ENCODE measurements around the gene NEUROD4. TPM values are rescaled to one million over a fixed set of nuclear protein-coding genes. Genes with fewer than 3 reads are reported as not detected.
"Not testable (repeated sequence)": the region's sequence is repeated elsewhere in the genome, so short reads cannot be mapped to it uniquely, and the experiment has no call there.

NEUROD4 gene, protein sequence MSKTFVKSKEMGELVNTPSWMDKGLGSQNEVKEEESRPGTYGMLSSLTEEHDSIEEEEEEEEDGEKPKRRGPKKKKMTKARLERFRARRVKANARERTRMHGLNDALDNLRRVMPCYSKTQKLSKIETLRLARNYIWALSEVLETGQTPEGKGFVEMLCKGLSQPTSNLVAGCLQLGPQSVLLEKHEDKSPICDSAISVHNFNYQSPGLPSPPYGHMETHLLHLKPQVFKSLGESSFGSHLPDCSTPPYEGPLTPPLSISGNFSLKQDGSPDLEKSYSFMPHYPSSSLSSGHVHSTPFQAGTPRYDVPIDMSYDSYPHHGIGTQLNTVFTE
- total RNA-seq = not detected

DNA sequence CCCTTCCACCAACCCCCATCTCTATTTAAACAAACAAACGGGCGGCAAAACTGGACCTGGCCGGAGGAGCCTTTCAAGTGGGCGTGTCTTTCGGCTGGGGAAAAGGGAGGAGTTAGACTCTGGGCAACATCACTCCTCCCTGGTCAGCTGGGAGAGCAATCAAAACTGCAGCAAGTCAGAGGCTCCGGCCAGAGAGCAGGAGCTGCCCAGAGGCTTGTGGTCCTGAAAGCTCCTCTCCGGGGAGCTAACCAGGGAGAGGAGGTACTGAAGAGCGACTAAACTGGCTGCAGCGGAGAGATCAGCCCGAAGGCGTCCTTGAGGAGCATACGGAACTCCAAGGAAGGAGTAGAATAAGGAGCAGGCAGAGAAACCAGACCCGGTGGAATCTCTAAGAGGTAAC lies at the start of gene NEUROD4:
NEUROD4 (plus strand) TSS at position 191 of the 400 bp plus-strand sequence. CDS start 6,466 bp downstream, outside the sequence.
- POLR2A ChIA-PET = no interaction called here
- DNase-seq (peak; percentile 38), ATAC-seq (ENCODE audit: low read depth) (peak; percentile 67)
- Mint-ChIP-seq H3K27ac (no peak within 1 kb of the TSS), H3K27me3 (peaks cover 47% of the 10 kb centered on the region), H3K9me3 (no peaks in the 10 kb centered on the region), H3K4me3 (no peak within 1 kb of the TSS), H3K4me1 (no peaks in the 10 kb centered on the region), H3K36me3 (no peaks in the 10 kb centered on the region)

DNA sequence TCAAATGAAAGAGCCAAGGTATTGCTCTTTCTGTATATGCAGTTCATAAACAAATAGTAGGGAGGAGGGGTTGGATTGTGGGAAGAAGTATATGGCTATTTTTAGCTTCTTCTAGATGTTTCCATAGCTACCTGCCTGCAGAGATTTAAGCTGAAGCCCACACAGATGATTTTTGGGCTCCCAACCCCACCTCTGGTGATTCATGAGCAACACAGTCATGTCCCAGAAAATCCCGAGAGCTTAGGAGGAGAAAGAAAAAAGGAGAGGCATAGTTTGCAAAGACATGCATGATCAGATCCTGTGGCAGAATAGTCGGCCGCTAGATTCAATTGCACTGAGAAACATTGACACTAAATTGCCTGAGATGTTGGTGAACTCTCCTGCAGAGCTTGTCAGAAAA lies 49.0 kb upstream of the NEUROD4 start:
- Mint-ChIP-seq H3K27ac (peak overlapping the region; percentile 28), H3K27me3 (no peaks in the 10 kb centered on the region), H3K36me3 (peaks cover 59% of the 10 kb centered on the region), H3K9me3 (no peaks in the 10 kb centered on the region), H3K4me3 (no peak overlapping the region), H3K4me1 (peaks cover 46% of the 10 kb centered on the region)
- no peak for DNase-seq
- ATAC-seq (ENCODE audit: low read depth) = no peak
- POLR2A ChIA-PET = interaction anchor here (1.0 kb wide), 1 partner anchor 14 kb away, joined by 3 read pairs; no protein-coding TSS in a partner anchor

DNA sequence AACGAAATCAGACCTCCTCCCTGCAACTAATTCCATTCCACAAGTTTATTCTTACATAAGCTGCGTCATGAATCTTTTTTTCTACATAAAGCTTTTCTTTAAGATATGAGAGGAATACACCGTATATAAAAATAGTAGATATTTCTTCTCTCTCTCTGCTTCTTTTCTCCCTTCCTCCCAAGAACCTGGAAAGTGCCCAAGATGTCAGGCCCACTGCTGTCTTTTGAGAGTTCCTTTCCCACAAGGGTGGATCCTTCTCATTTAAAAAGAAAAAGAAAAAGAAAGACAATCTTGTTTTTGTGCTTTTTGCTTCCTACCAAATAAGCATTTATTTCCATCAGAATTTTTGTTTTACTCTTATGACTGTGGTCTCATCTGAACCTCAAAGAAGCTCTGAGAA lies 46.2 kb upstream of the NEUROD4 start:
- ATAC-seq (ENCODE audit: low read depth) (no peak), DNase-seq (no peak)
- no peaks in the 10 kb centered on the region for H3K27me3 Mint-ChIP-seq
- H3K4me1 Mint-ChIP-seq = peaks cover 52% of the 10 kb centered on the region
- no peak overlapping the region for H3K4me3 Mint-ChIP-seq
- H3K27ac Mint-ChIP-seq = peak overlapping the region; percentile 11
- POLR2A ChIA-PET = interaction anchor here (1.3 kb wide), 1 partner anchor 9 kb away, joined by 4 read pairs; no protein-coding TSS in a partner anchor
- peaks cover 61% of the 10 kb centered on the region for H3K36me3 Mint-ChIP-seq
- H3K9me3 Mint-ChIP-seq = no peaks in the 10 kb centered on the region

DNA sequence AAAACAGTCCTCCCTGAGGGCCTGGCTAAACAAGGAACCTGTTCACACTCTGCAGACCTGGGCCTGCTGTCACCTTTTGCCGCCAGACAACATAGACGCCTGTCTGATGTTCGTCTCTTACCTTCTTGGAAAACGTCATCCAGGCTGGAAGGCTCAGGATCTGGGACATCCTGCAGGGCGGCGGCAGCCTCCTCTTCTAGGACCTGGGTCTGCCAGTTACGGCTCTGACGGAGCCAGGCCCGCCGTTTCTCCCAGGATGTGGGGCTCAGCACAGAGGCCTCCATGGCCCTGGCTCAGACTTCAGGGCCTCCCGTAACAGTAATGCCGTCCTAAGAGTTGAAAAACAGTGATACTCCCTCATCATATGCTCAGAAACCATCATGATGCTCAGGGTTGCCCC lies 45.5 kb upstream of the NEUROD4 start:
- no peaks in the 10 kb centered on the region for H3K9me3 Mint-ChIP-seq
- H3K27ac Mint-ChIP-seq = peak overlapping the region; percentile 24
- POLR2A ChIA-PET = interaction anchor here (1.3 kb wide), 1 partner anchor 9 kb away, joined by 4 read pairs; no protein-coding TSS in a partner anchor
- no peak overlapping the region for H3K4me3 Mint-ChIP-seq
- peaks cover 65% of the 10 kb centered on the region for H3K36me3 Mint-ChIP-seq
- ATAC-seq (ENCODE audit: low read depth) (no peak), DNase-seq (no peak)
- H3K27me3 Mint-ChIP-seq = no peaks in the 10 kb centered on the region
- peaks cover 55% of the 10 kb centered on the region for H3K4me1 Mint-ChIP-seq

DNA sequence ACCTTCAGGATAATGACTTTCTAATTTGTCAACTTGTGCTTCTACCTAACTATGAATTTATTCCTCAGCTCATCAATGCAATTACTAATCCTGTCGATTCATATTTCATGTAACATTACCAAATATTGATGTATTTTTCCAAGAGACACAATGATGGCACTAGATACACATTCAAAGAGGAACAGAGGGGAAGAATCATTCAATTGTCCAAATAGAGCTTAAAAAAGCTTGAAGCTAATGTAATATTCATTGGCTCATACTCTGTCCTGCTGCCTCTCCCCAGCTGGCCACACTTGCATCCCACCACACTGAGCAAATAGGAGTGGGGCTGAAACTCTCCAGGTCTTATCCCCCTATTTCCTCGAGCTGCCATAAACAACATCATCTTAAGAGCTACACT lies 44.5 kb upstream of the NEUROD4 start:
- no peak overlapping the region for H3K27ac Mint-ChIP-seq
- H3K36me3 Mint-ChIP-seq = peaks cover 73% of the 10 kb centered on the region
- H3K9me3 Mint-ChIP-seq = no peaks in the 10 kb centered on the region
- H3K27me3 Mint-ChIP-seq = no peaks in the 10 kb centered on the region
- POLR2A ChIA-PET = interaction anchor here (1.3 kb wide), 1 partner anchor 10 kb away, joined by 6 read pairs; the partner anchor contains the start of gene TESPA1
- peaks cover 65% of the 10 kb centered on the region for H3K4me1 Mint-ChIP-seq
- ATAC-seq (ENCODE audit: low read depth) (no peak), DNase-seq (no peak)
- no peak overlapping the region for H3K4me3 Mint-ChIP-seq

DNA sequence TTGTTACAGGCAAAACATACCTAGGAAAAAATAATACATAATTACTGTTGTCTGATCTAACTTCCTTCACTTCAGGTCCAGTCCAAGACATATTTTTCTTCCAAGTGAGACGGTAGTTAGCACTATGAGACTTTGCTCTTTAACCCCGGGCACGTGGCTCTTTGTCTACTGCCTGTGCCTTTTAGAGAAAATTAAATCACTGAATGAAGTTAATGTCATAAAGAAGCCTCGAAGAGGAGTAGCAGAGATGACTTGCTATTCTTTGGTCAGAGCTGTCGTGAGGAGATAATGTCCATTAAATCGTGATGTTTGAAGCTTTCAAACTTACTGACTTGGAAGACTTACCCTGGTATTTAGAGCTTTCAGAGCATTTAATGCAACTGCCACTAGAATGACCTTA lies 43.9 kb upstream of the NEUROD4 start:
- Mint-ChIP-seq H3K27ac (peak overlapping the region; percentile 32), H3K4me3 (peak overlapping the region; percentile 2), H3K9me3 (no peaks in the 10 kb centered on the region), H3K27me3 (no peaks in the 10 kb centered on the region), H3K36me3 (peaks cover 70% of the 10 kb centered on the region), H3K4me1 (peaks cover 64% of the 10 kb centered on the region)
- POLR2A ChIA-PET = interaction anchor here (1.3 kb wide), 1 partner anchor 9 kb away, joined by 6 read pairs; the partner anchor contains the start of gene TESPA1
- ATAC-seq (ENCODE audit: low read depth) = no peak
- no peak for DNase-seq

DNA sequence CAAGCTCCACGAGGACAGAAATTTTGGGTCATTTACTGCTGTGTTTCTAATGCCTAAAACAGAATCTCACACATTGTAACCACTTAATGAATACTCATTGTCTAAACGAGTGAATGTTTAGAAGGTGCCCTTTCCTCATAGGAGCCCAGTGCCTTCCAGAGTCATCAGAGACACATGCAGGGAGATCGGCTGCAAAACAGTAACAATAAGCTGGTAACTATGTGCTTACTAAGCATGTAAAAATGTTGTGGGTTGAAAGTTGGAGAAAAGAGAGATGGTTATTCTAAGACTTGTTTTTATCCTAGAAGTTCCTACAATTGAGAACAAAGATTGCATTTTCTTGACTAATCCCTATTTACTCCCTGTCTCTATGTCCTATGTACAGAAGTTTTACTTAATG lies 42.6 kb upstream of the NEUROD4 start:
- peaks cover 74% of the 10 kb centered on the region for H3K36me3 Mint-ChIP-seq
- POLR2A ChIA-PET = no interaction called here
- no peaks in the 10 kb centered on the region for H3K27me3 Mint-ChIP-seq
- H3K9me3 Mint-ChIP-seq = no peaks in the 10 kb centered on the region
- DNase-seq (no peak), ATAC-seq (ENCODE audit: low read depth) (no peak)
- peak overlapping the region; percentile 27 for H3K27ac Mint-ChIP-seq
- peaks cover 70% of the 10 kb centered on the region for H3K4me1 Mint-ChIP-seq
- peak overlapping the region; percentile 71 for H3K4me3 Mint-ChIP-seq

DNA sequence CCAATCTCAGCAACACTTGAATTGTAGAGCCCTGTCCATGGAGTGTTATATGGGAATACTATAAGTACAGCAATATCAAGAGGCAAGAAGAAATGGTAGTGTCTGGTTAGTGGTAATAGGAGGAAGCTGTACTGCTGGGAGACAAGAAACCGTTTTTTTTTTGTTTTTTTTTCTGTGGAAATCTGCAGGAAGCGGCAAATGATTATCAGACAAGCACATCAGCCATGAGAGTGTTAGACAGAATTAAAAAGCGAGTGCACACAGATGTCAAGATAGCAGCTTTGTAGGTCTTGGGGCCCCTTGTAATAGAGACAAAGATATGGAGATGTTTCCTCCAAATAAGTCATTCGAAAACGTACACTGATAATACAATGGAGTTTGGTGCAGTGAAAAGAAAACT lies 41.9 kb upstream of the NEUROD4 start:
- DNase-seq (no peak), ATAC-seq (ENCODE audit: low read depth) (peak; percentile 16)
- H3K27ac Mint-ChIP-seq = peak overlapping the region; percentile 75
- H3K9me3 Mint-ChIP-seq = no peaks in the 10 kb centered on the region
- POLR2A ChIA-PET = interaction anchor here (1.3 kb wide), 1 partner anchor 43 kb away, joined by 3 read pairs; no protein-coding TSS in a partner anchor
- H3K4me1 Mint-ChIP-seq = peaks cover 72% of the 10 kb centered on the region
- peak overlapping the region; percentile 71 for H3K4me3 Mint-ChIP-seq
- H3K36me3 Mint-ChIP-seq = peaks cover 76% of the 10 kb centered on the region
- H3K27me3 Mint-ChIP-seq = no peaks in the 10 kb centered on the region

DNA sequence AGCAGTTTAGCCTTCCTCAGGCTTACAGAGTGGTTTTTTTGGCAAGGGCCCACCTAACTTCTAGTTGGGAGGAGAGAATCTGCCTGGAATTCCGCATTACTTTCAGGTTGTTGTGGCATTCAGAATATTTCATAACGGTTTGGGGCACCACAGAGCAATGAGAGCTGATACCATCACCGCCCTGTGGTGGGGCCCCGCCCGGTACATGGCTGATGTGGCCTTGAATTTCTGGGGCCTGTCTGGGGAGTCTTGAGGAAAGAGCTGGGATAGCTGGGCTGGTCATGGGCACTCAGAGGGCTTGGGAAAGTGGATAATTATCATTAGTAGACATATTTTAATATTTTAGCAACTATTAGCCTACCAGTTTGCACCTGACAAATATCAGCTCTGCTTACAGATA lies 39.4 kb upstream of the NEUROD4 start:
- Mint-ChIP-seq H3K27me3 (no peaks in the 10 kb centered on the region), H3K9me3 (no peaks in the 10 kb centered on the region), H3K27ac (peak overlapping the region; percentile 83), H3K4me3 (peak overlapping the region; percentile 78), H3K36me3 (peaks cover 61% of the 10 kb centered on the region), H3K4me1 (peaks cover 70% of the 10 kb centered on the region)
- POLR2A ChIA-PET = interaction anchor here (1.2 kb wide), 1 partner anchor 92 kb away, joined by 3 read pairs; no protein-coding TSS in a partner anchor
- peak; percentile 53 for DNase-seq
- no peak for ATAC-seq (ENCODE audit: low read depth)

DNA sequence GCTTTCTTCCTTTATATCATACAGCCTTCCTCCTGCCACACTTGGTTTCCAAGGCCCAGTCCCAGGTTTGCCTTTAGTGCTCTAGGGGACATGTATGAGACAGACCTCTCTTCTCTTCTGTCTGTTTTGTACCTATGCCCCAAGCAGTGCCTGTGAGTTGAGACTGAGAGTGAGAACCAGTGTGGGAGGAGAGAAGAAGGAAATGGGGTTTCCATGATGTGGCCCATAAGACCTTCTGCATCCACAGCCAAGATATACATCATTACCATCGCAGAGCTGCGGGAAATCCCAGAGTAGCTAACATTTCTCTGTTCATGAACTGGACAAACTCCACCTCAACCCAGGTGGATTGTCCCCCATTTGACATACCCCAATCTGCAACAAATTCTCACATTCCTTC lies 38.0 kb upstream of the NEUROD4 start:
- Mint-ChIP-seq H3K4me1 (peaks cover 65% of the 10 kb centered on the region), H3K27me3 (no peaks in the 10 kb centered on the region), H3K4me3 (peak overlapping the region; percentile 92), H3K36me3 (peaks cover 51% of the 10 kb centered on the region), H3K9me3 (no peaks in the 10 kb centered on the region), H3K27ac (peak overlapping the region; percentile 91)
- ATAC-seq (ENCODE audit: low read depth) = no peak
- no peak for DNase-seq
- POLR2A ChIA-PET = interaction anchor here (0.7 kb wide), 1 partner anchor 10 kb away, joined by 3 read pairs; no protein-coding TSS in a partner anchor

DNA sequence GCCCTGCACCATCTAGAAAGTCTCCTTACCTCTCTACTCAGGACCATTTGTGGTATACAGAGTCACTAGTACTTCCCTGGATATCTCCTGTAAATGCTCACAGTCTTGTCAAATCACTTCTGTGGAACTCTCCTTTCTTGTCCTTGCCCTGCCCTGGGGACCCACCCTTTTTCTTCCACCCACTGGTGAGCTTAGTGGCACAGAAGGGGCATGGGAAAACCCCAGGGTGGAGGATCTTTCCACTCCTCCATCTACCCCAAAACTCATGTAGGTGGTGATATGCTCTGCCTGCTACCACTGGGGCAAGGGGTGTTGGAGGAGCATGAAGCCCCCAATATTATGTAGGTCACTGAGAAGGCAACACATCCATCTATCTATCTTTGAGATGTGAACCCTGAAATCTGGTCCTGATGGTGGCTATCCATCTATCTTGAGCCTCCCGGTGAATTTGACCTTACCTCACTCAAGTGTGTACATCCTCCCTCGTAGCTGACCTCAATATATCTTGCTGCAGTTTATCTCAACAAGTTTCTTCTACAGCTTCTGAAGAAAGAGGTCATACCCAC lies 36.2 kb upstream of the NEUROD4 start:
- Mint-ChIP-seq H3K27ac (peak overlapping the region; percentile 91), H3K27me3 (no peaks in the 10 kb centered on the region), H3K4me3 (peak overlapping the region; percentile 92), H3K9me3 (no peaks in the 10 kb centered on the region), H3K36me3 (peaks cover 40% of the 10 kb centered on the region), H3K4me1 (peaks cover 54% of the 10 kb centered on the region)
- DNase-seq = no peak
- no peak for ATAC-seq (ENCODE audit: low read depth)
- POLR2A ChIA-PET = interaction anchor here (0.7 to 1.6 kb wide), 4 partner anchors 14 to 48 kb away, joined by 3 to 4 read pairs (median 4); no protein-coding TSS in a partner anchor

DNA sequence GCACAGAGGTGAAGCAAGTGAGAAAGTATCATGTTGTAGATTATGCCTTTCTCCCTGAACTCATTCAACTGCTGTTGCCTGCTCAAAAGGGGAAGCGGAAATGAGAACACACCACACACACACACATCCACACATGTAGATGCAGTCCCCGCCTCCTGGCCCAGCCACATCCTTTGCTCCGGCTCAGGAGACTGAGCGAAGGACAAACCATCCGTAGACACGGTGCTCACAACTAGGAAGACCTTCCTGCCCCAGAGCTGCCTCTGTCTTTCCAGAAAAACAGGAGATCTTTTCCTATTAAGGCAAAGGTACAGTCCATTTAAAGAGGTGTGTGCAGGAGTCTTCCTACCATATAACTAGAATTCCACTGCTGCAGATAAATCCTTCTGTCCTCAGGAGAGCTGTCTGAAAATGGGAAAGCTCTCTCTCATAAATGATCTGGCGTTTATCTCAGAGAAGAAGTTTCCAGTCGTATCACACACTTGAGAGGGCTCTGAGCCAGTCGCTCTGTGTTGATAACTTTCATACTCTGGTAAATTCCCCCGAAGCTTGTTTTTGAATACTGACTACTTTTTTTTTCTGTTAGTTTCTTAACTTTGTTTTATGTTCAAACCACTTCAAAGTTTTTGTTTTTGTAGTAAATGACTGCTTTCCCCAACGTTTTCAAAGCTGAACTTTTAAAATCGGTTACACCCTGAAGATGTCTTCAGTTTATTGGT lies 35.0 kb upstream of the NEUROD4 start, which contains the start of gene TESPA1:
TESPA1 (minus strand) TSS at position 105 of the 719 bp plus-strand sequence. CDS start 10,200 bp downstream, outside the sequence.
- Mint-ChIP-seq H3K27me3 (no peaks in the 10 kb centered on the region), H3K36me3 (peaks cover 31% of the 10 kb centered on the region), H3K4me3 (peak within 1 kb of the TSS; percentile 92), H3K27ac (peak within 1 kb of the TSS; percentile 91), H3K9me3 (no peaks in the 10 kb centered on the region), H3K4me1 (peaks cover 52% of the 10 kb centered on the region)
- POLR2A ChIA-PET = interaction anchor here (0.6 to 2.0 kb wide), 9 partner anchors 9 to 250 kb away, joined by 3 to 6 read pairs (median 3); no protein-coding TSS in a partner anchor
- ATAC-seq (ENCODE audit: low read depth) (peak; percentile 89), DNase-seq (peak; percentile 78)

DNA sequence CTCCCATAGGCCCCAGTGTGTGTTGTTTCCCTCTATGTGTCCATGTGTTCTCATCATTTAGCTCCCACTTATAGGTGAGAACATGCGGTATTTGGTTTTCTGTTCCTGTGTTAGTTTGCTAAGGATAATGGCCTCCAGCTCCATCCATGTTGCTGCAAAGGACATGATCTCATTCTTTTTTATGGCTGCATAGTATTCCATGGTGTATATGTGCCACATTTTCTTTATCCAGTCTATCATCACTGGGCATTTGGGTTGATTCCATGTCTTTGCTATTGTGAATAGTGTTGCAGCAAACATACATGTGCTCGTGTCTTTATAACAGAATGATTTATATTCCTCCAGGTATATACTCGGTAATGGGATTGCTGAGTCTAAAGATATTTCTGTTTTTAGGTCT lies 33.0 kb upstream of the NEUROD4 start:
- ATAC-seq (ENCODE audit: low read depth); H3K4me3 Mint-ChIP-seq: not testable (repeated sequence)

More for the DNA sequence above, 33.0 kb upstream of the NEUROD4 start:
- peaks cover 20% of the 10 kb centered on the region for H3K36me3 Mint-ChIP-seq
- POLR2A ChIA-PET, H3K27ac Mint-ChIP-seq, H3K27me3 Mint-ChIP-seq, DNase-seq, H3K9me3 Mint-ChIP-seq: not testable (repeated sequence)
- H3K4me1 Mint-ChIP-seq = peaks cover 53% of the 10 kb centered on the region

Data from activated naive CD8-positive, alpha-beta T cell treated with anti-CD3 and anti-CD28 coated beads, Interleukin-2, amount 10 ng/mL, durations not matched to agents 7 days and 5 days (primary cell).